Brain microvascular endothelial cell (primary cell): Measurements from ENCODE around the gene DOK3.
A peak's percentile ranks its signal among the peaks of the same experiment; 100 is the strongest.

ENCODE experiments used
- DNase-seq: peaks from one replicate; pipeline ENCODE4 v3.0.0-alpha.2; 2020
- H3K27ac ChIP-seq: fragments of 250-450 bp; sonication (Bioruptor Pico); 2 replicates; pipeline ENCODE4 v1.5.1; 2020; ENCODE audit warnings: mild to moderate bottlenecking, moderate library complexity
- H3K27me3 ChIP-seq: fragments of 250-450 bp; sonication (Bioruptor Pico); replicated peaks from 2 replicates; pipeline ENCODE4 v1.5.1; 2020; ENCODE audit warnings: mild to moderate bottlenecking
- H3K36me3 ChIP-seq: fragments of 250-450 bp; sonication (Bioruptor Pico); replicated peaks from 2 replicates; pipeline ENCODE4 v1.5.1; 2020; ENCODE audit warnings: mild to moderate bottlenecking
- H3K4me3 ChIP-seq: 2 replicates; pipeline ENCODE4 v1.5.1; 2011; ENCODE audit warnings: low read depth, mild to moderate bottlenecking, control low read depth, low read length, moderate library complexity
- CTCF ChIP-seq: IDR thresholded peaks from 2 replicates; pipeline ENCODE4 v1.5.1; 2011; ENCODE audit warnings: low read depth, mild to moderate bottlenecking, moderate library complexity, low read length, control low read depth, inconsistent platforms; ENCODE audit errors: missing control alignments
- in situ Hi-C: cut with HindIII; loops from 2 replicates; pipeline ENCODE4 v1.10.0; 2017; ENCODE audit warnings: low sequenced_read_pairs, low pct_ligation_motif_present

Gene DOK3

GRCh38 chr5:177483994-177484901 is 25.4 kb downstream of the DOK3 start:
- H3K36me3 ChIP-seq = peaks cover 86% of the 10 kb centered on the region
- no peak overlapping the region for H3K27ac ChIP-seq
- TF ChIP-seq CTCF = no peak
- DNase-seq = no peak
- in situ Hi-C loops = no loop called here
- no peaks in the 10 kb centered on the region for H3K27me3 ChIP-seq
- no peak overlapping the region for H3K4me3 ChIP-seq

GRCh38 chr5:177483042-177483441 is 26.6 kb downstream of the DOK3 start:
- H3K27me3 ChIP-seq = no peaks in the 10 kb centered on the region
- in situ Hi-C loops = no loop called here
- no peak for DNase-seq
- peaks cover 75% of the 10 kb centered on the region for H3K36me3 ChIP-seq
- no peak overlapping the region for H3K27ac ChIP-seq
- no peak overlapping the region for H3K4me3 ChIP-seq
- no peak for TF ChIP-seq CTCF

- Histone ChIP-seq H3K27me3 (no peaks in the 10 kb centered on the region), H3K4me3 (no peak overlapping the region), H3K36me3 (peaks cover 68% of the 10 kb centered on the region), H3K27ac (no peak overlapping the region)
- DNase-seq = no peak
- no peak for TF ChIP-seq CTCF
- in situ Hi-C loops = no loop called here
Observed at GRCh38 chr5:177482359-177482795, 27.2 kb downstream of the DOK3 start.

- Histone ChIP-seq H3K27me3 (no peaks in the 10 kb centered on the region), H3K27ac (no peak overlapping the region), H3K36me3 (peaks cover 42% of the 10 kb centered on the region), H3K4me3 (no peak overlapping the region)
- no peak for TF ChIP-seq CTCF
- DNase-seq = peak; percentile 24
- in situ Hi-C loops = no loop called here
Observed at GRCh38 chr5:177479774-177480173, 29.9 kb downstream of the DOK3 start.

- peak; percentile 15 for DNase-seq
- no peak for TF ChIP-seq CTCF
- in situ Hi-C loops = no loop called here
- Histone ChIP-seq H3K36me3 (peaks cover 36% of the 10 kb centered on the region), H3K4me3 (no peak overlapping the region), H3K27ac (peak overlapping the region; percentile 17), H3K27me3 (no peaks in the 10 kb centered on the region)
Observed at GRCh38 chr5:177478711-177479646, 30.6 kb downstream of the DOK3 start.
